DND-41 (cell line): ENCODE results near the gene DCAF8L1.

Experiments used
- EZH2 ChIP-seq: IDR thresholded peaks from 3 replicates; pipeline ENCODE4 v1.6.1; 2012; ENCODE audit warnings: borderline replicate concordance, low read depth, mild to moderate bottlenecking, moderate library complexity, low read length, inconsistent platforms; ENCODE audit not compliant: severe bottlenecking
- TF ChIP-seq, protein P1 (sequence below): IDR thresholded peaks from 2 replicates; pipeline ENCODE4 v1.5.1; 2012; ENCODE audit warnings: borderline replicate concordance, low read length, moderate library complexity, mild to moderate bottlenecking; ENCODE audit not compliant: poor library complexity, severe bottlenecking; ENCODE audit errors: extremely low read depth

DNA sequence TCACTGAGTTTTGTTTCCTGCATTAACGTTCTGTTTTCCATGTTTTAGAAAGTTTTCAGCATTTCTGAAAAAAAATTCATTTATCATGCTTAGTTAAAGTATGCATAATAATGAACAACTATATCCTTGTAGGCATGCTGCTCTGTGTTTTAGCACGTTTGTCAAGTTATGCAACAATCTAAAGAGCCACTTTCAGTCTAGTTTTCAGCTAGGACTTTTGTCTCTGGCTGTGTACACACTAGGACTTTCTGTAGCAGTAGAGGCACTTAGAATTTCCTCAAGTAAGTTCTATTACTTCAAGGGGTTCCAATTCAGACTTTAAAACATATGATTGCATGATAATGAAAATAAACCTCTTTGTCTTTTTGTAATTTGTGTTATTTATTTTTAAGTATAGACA lies 12.4 kb downstream of the DCAF8L1 start:
- TF ChIP-seq EZH2, result no peak
- TF ChIP-seq, protein P1, sequence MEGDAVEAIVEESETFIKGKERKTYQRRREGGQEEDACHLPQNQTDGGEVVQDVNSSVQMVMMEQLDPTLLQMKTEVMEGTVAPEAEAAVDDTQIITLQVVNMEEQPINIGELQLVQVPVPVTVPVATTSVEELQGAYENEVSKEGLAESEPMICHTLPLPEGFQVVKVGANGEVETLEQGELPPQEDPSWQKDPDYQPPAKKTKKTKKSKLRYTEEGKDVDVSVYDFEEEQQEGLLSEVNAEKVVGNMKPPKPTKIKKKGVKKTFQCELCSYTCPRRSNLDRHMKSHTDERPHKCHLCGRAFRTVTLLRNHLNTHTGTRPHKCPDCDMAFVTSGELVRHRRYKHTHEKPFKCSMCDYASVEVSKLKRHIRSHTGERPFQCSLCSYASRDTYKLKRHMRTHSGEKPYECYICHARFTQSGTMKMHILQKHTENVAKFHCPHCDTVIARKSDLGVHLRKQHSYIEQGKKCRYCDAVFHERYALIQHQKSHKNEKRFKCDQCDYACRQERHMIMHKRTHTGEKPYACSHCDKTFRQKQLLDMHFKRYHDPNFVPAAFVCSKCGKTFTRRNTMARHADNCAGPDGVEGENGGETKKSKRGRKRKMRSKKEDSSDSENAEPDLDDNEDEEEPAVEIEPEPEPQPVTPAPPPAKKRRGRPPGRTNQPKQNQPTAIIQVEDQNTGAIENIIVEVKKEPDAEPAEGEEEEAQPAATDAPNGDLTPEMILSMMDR, result no peak
